SK-N-SH (cell line): ENCODE results near the gene CDKN3.

Source experiments
- EZH2phosphoT487 ChIP-seq: fragments of 200-600 bp; sonication (generic); IDR thresholded peaks from 2 replicates; pipeline ENCODE4 v1.6.1; 2017; ENCODE audit warnings: low read depth, mixed run types, mild to moderate bottlenecking, antibody characterized with exemption, moderate library complexity, borderline replicate concordance
- NFIC ChIP-seq: IDR thresholded peaks from 2 replicates; pipeline ENCODE4 v1.4.0; 2012; ENCODE audit warnings: borderline replicate concordance
- POLR2AphosphoS5 ChIP-seq: IDR thresholded peaks from 2 replicates; pipeline ENCODE4 v1.6.1; 2012; ENCODE audit warnings: low read depth, low read length
- REST ChIP-seq: IDR thresholded peaks from 2 replicates; pipeline ENCODE4 v1.6.1; 2012; ENCODE audit warnings: mild to moderate bottlenecking, low read depth, low read length, moderate library complexity
- YY1 ChIP-seq: IDR thresholded peaks from 2 replicates; pipeline ENCODE4 v1.4.0; 2012; ENCODE audit warnings: low read depth, mild to moderate bottlenecking
- TF ChIP-seq, protein P1 (sequence below): fragments of 200-600 bp; sonication (generic); IDR thresholded peaks from 2 replicates; pipeline ENCODE4 v1.6.1; 2017; ENCODE audit warnings: antibody characterized with exemption, mild to moderate bottlenecking, moderate library complexity

GRCh38 chr14:54385556-54385955 lies 11.3 kb upstream of the CDKN3 start:
- no peak for TF ChIP-seq EZH2phosphoT487
- no peak for TF ChIP-seq YY1
- TF ChIP-seq, protein P1, sequence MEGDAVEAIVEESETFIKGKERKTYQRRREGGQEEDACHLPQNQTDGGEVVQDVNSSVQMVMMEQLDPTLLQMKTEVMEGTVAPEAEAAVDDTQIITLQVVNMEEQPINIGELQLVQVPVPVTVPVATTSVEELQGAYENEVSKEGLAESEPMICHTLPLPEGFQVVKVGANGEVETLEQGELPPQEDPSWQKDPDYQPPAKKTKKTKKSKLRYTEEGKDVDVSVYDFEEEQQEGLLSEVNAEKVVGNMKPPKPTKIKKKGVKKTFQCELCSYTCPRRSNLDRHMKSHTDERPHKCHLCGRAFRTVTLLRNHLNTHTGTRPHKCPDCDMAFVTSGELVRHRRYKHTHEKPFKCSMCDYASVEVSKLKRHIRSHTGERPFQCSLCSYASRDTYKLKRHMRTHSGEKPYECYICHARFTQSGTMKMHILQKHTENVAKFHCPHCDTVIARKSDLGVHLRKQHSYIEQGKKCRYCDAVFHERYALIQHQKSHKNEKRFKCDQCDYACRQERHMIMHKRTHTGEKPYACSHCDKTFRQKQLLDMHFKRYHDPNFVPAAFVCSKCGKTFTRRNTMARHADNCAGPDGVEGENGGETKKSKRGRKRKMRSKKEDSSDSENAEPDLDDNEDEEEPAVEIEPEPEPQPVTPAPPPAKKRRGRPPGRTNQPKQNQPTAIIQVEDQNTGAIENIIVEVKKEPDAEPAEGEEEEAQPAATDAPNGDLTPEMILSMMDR, result no peak
- TF ChIP-seq NFIC, result no peak
- no peak for TF ChIP-seq REST
- TF ChIP-seq POLR2AphosphoS5, result no peak
